ENCODE measurements around the gene ZNF550. TPM values are rescaled to one million over a fixed set of nuclear protein-coding genes. Genes with fewer than 3 reads are reported as not detected.
"Not testable (repeated sequence)": the region's sequence is repeated elsewhere in the genome, so short reads cannot be mapped to it uniquely, and the experiment has no call there.

The ZNF550 gene
- total RNA-seq, 8 experiments from 2014 or later, result 7.4 to 14.5 (median 12.0) TPM

DNA sequence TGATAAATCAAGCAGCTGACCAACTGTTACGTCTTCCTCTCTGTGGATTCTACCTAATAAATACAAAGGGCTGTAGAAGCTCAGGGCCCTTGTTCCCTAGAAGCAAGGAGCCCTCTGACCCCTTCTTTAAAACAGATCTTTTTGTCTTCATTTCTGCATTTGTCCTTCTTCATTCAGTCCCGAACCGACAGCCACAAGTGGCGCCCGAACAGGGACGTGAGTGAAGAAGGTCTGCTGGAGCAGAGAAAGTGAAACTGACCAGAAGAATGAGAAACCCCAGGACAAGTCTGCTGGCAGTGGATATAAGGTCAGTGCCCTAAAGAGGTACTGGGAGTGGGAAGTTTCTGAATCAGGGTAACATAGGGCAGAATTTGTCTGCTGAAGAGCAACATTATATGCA, 46.8 kb downstream of the ZNF550 start:
- H3K4me1 ChIP-seq (replicated peaks in 1 of 2), result no peaks in the 10 kb centered on the region
- no peak for ATAC-seq (replicated peaks in 6 of 8)
- no peak overlapping the region for H3K27ac ChIP-seq
- WGBS, 10 experiments, result 78 to 97% (median 85%) methylated on average over 2 to 6 of the region's 6 CpGs; no CpG with 5 or more reads in 5 of the 10 experiments
- H3K4me3 ChIP-seq, result no peak overlapping the region
- in situ Hi-C loops (cut with MboI; ENCODE audit: low pct_unique_long_range_greater_than_20kb in 2 of 9, low sequenced_read_pairs in 9 of 9, unreplicated experiment in 9 of 9), result no loop called here

DNA sequence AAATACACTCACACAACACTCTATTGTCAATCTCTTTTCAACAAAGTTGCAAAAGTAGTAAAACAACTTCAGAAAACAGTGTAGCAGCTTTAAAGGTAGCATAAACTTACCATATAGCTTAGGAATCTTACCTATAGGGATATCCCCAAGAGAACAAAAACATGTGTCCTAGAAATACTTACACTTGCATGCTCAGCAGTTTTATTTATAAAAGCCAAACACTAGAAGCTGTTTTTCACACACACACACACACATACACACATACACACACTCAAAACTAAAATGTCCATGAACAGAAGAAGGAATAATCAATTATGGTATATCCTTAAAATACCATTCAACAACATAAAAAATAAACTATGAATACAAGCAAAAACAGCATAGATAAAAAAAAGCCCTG, 48.2 kb downstream of the ZNF550 start:
- Histone ChIP-seq H3K27ac (no peak overlapping the region), H3K4me3 (no peak overlapping the region), H3K4me1 (replicated peaks in 1 of 2) (no peaks in the 10 kb centered on the region)
- in situ Hi-C loops (cut with MboI; ENCODE audit: low pct_unique_long_range_greater_than_20kb in 2 of 9, low sequenced_read_pairs in 9 of 9, unreplicated experiment in 9 of 9), result no loop called here
- no peak for ATAC-seq (replicated peaks in 6 of 8)

GRCh38 chr19:57506163-57506562, 53.5 kb downstream of the ZNF550 start:
- no peak for ATAC-seq (replicated peaks in 6 of 8)
- in situ Hi-C loops (cut with MboI; ENCODE audit: low pct_unique_long_range_greater_than_20kb in 2 of 9, low sequenced_read_pairs in 9 of 9, unreplicated experiment in 9 of 9), result no loop called here
- no peak overlapping the region for H3K27ac ChIP-seq
- H3K4me3 ChIP-seq, result no peak overlapping the region
- no peaks in the 10 kb centered on the region for H3K4me1 ChIP-seq (replicated peaks in 1 of 2)
- 40 to 100% (median 74%) methylated on average over 1 to 3 of the region's 4 CpGs; no CpG with 5 or more reads in 6 of the 10 experiments for WGBS, 10 experiments

- in situ Hi-C loops (cut with MboI; ENCODE audit: low pct_unique_long_range_greater_than_20kb in 2 of 9, low sequenced_read_pairs in 9 of 9, unreplicated experiment in 9 of 9); H3K27ac ChIP-seq; H3K4me1 ChIP-seq (replicated peaks in 1 of 2): not testable (repeated sequence)
- peak overlapping the region; percentile 22 to 37 (median 25) for H3K4me3 ChIP-seq
- ATAC-seq (replicated peaks in 6 of 8), result peak in 2 of 8 experiments; percentile 24 to 28
- WGBS, 10 experiments, result no CpG with 5 or more reads among the region's 4 CpGs
Observed at GRCh38 chr19:57500400-57500799, 59.3 kb downstream of the ZNF550 start.

DNA sequence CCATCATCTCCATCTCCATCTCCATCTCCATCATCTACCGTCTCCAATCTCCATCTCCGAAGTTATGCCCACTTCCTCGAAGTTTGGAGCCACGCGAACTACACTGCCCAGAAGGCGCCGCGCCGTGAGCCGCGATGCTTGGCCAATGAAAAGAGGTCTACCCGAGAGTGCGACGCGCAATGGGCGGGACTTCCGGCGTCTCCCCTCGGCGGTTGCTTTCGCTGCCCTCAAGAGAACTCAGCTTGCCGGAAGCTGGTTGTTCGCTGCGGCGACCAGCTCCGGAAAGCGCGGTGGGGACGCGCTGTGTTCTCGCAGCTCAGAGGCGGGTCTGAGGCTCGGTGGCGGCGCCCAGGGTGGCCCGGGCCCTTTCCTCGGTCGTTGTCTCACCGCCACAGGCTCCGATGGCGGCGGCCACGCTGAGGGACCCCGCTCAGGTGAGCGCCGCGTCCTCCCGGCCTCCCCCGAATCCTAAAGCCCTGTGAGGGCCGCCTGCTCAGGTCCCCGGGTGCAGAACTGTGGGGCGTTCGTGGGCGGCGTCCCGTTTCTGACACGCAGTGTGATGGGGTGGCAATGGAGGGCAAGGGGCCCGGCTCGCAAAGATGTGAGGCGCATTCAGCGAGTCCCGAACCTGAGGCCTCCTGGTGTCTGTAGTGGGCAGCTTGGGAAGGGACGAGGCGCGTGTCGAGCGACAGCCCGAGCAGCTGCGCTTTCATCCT, 59.8 kb downstream of the ZNF550 start, which contains the start of gene ZNF773:
ZNF773 (plus strand) TSS at position 259 of the 716 bp plus-strand sequence; CDS start at position 402, 143 bp downstream.
- H3K4me1 ChIP-seq (replicated peaks in 1 of 2); in situ Hi-C loops (cut with MboI; ENCODE audit: low pct_unique_long_range_greater_than_20kb in 2 of 9, low sequenced_read_pairs in 9 of 9, unreplicated experiment in 9 of 9): not testable (repeated sequence)
- Histone ChIP-seq H3K4me3 (peak within 1 kb of the TSS; percentile 73 to 100 (median 98)), H3K27ac (peak within 1 kb of the TSS; percentile 94 to 96)
- ATAC-seq (replicated peaks in 6 of 8), result peak; percentile 96 to 100 (median 100)
- WGBS, 10 experiments, result 0 to 24% (median 3%) methylated on average over 2 to 12 of the region's 69 CpGs; no CpG with 5 or more reads in 2 of the 10 experiments

GRCh38 chr19:57499332-57499679, 60.4 kb downstream of the ZNF550 start:
- H3K4me3 ChIP-seq, result peak overlapping the region in 3 of 5 donors; percentile 73 to 100 (median 98)
- in situ Hi-C loops (cut with MboI; ENCODE audit: low pct_unique_long_range_greater_than_20kb in 2 of 9, low sequenced_read_pairs in 9 of 9, unreplicated experiment in 9 of 9); ATAC-seq (replicated peaks in 6 of 8); H3K4me1 ChIP-seq (replicated peaks in 1 of 2); H3K27ac ChIP-seq: not testable (repeated sequence)

GRCh38 chr19:57488299-57488644, 71.4 kb downstream of the ZNF550 start:
- in situ Hi-C loops (cut with MboI; ENCODE audit: low pct_unique_long_range_greater_than_20kb in 2 of 9, low sequenced_read_pairs in 9 of 9, unreplicated experiment in 9 of 9), result not testable (repeated sequence)

DNA sequence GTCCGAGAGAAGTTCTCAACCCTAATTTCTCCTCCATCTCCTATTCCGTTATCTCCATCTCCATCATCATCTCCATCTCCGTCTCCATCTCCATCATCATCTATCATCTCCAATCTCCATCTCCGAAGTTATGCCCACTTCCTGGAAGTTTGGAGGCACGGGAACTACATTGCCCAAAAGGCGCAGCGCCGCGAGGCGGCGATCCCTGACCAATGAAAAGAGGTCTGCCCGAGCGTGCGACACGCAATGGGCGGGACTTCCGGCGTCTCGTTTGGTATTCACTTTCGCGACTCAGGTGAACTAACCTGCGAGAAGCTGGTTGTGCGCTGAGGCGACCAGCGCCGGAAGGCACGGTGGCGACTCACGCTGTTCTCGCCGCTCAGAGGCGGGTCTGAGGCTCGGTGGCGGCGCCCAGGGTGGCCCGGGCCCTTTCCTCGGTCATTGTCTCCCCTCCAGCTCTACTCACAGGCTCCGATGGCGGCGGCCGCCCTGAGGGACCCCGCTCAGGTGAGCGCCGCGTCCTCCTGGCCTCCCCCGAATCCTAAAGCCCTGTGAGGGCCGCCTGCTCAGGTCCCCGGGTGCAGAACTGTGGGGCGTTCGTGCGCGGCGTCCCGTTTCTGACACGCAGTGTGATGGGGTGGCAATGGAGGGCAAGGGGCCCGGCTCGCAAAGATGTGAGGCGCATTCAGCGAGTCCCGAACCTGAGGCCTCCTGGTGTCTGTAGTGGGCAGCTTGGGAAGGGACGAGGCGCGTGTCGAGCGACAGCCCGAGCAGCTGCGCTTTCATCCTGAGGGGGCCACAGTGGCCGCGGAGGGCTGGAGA, 72.0 kb downstream of the ZNF550 start, which contains the start of gene ZNF419:
ZNF419 (plus strand) TSS at position 274 of the 822 bp plus-strand sequence; CDS start at position 475, 201 bp downstream.
- Histone ChIP-seq H3K4me3 (peak within 1 kb of the TSS; percentile 80 to 100 (median 98)), H3K27ac (peak within 1 kb of the TSS in 1 of 2 donors; percentile 68)
- H3K4me1 ChIP-seq (replicated peaks in 1 of 2); in situ Hi-C loops (cut with MboI; ENCODE audit: low pct_unique_long_range_greater_than_20kb in 2 of 9, low sequenced_read_pairs in 9 of 9, unreplicated experiment in 9 of 9): not testable (repeated sequence)
- 0 to 40% (median 13%) methylated on average over 1 to 14 of the region's 69 CpGs; no CpG with 5 or more reads in 1 of the 10 experiments for WGBS, 10 experiments
- ATAC-seq (replicated peaks in 6 of 8), result peak; percentile 96 to 99 (median 99)

More at GRCh38 chr19:57488299-57488644, 71.4 kb downstream of the ZNF550 start:
- not testable (repeated sequence) for H3K4me1 ChIP-seq (replicated peaks in 1 of 2); H3K27ac ChIP-seq
- peak in 3 of 8 experiments; percentile 4 to 38 (median 37) for ATAC-seq (replicated peaks in 6 of 8)
- H3K4me3 ChIP-seq, result peak overlapping the region in 4 of 5 donors; percentile 17 to 30 (median 18)
- WGBS, 10 experiments, result no CpG with 5 or more reads among the region's 1 CpG

Other genes starting within 250 kb of the ZNF550 start
- gene ZNF543, start 239.4 kb downstream of the ZNF550 start, total RNA-seq, result 10 to 100 TPM in 4 of 8 experiments, 1 to 10 TPM in 4; 6.2 to 13.8 (median 10.1) TPM
- 10 to 100 TPM in 5 of 8 experiments, 1 to 10 TPM in 3; 5.7 to 12.0 (median 10.7) TPM for gene ZNF304, start 208.6 kb downstream of the ZNF550 start, total RNA-seq
- gene TRAPPC2B, start 196.3 kb downstream of the ZNF550 start, total RNA-seq, result 10 to 100 TPM; 10.3 to 33.5 (median 24.1) TPM
- gene ZNF547, start 196.3 kb downstream of the ZNF550 start, total RNA-seq, result 1 to 10 TPM; 3.8 to 6.9 (median 5.8) TPM
- 10 to 100 TPM in 7 of 8 experiments, 1 to 10 TPM in 1; 9.9 to 35.5 (median 25.4) TPM for gene ZNF548, start 170.0 kb downstream of the ZNF550 start, total RNA-seq
- gene ZNF17, start 148.7 kb downstream of the ZNF550 start, total RNA-seq, result 10 to 100 TPM in 7 of 8 experiments, 1 to 10 TPM in 1; 7.8 to 21.6 (median 11.9) TPM
- gene ZNF749, start 124.5 kb downstream of the ZNF550 start, total RNA-seq, result 10 to 100 TPM; 10.1 to 24.0 (median 13.8) TPM
- 1 to 10 TPM in 7 of 8 experiments, under 1 TPM in 1; 0.92 to 4.2 (median 1.7) TPM for gene VN1R1, start 102.7 kb downstream of the ZNF550 start, total RNA-seq
- 10 to 100 TPM in 7 of 8 experiments, 1 to 10 TPM in 1; 7.4 to 33.0 (median 19.7) TPM for gene ZNF772, start 82.3 kb downstream of the ZNF550 start, total RNA-seq
- gene ZNF419, start 72.1 kb downstream of the ZNF550 start, total RNA-seq, result 10 to 100 TPM; 12.4 to 18.6 (median 13.1) TPM
- gene ZNF773, start 59.9 kb downstream of the ZNF550 start, total RNA-seq, result 10 to 100 TPM in 5 of 8 experiments, 1 to 10 TPM in 3; 6.3 to 17.9 (median 10.9) TPM
- 10 to 100 TPM in 1 of 8 experiments, 1 to 10 TPM in 7; 5.4 to 11.9 (median 7.9) TPM for gene ZNF549, start 32.5 kb downstream of the ZNF550 start, total RNA-seq
- 10 to 100 TPM in 1 of 8 experiments, 1 to 10 TPM in 7; 4.7 to 10.8 (median 7.3) TPM for gene ZNF416, start 19.0 kb upstream of the ZNF550 start, total RNA-seq
- 10 to 100 TPM in 4 of 8 experiments, 1 to 10 TPM in 4; 3.0 to 19.2 (median 9.4) TPM for gene ZIK1, start 24.3 kb upstream of the ZNF550 start, total RNA-seq
- 1 to 10 TPM; 2.4 to 6.6 (median 3.5) TPM for gene ZNF530, start 40.0 kb upstream of the ZNF550 start, total RNA-seq
- gene ZNF134, start 54.4 kb upstream of the ZNF550 start, total RNA-seq, result 10 to 100 TPM; 10.5 to 22.4 (median 18.5) TPM
- 10 to 100 TPM; 10.2 to 28.1 (median 19.6) TPM for gene ZNF211, start 73.3 kb upstream of the ZNF550 start, total RNA-seq
- under 1 TPM in 2 of 8 experiments, not detected in 6; 0.14 to 0.15 TPM for gene ZSCAN4, start 109.1 kb upstream of the ZNF550 start, total RNA-seq
- gene ZNF551, start 122.1 kb upstream of the ZNF550 start, total RNA-seq, result 10 to 100 TPM in 3 of 8 experiments, 1 to 10 TPM in 5; 4.7 to 15.2 (median 7.8) TPM
- 1 to 10 TPM in 6 of 8 experiments, under 1 TPM in 2; 0.73 to 7.2 (median 1.7) TPM for gene ZNF154, start 149.3 kb upstream of the ZNF550 start, total RNA-seq
- gene ZNF671, start 167.8 kb upstream of the ZNF550 start, total RNA-seq, result 10 to 100 TPM in 1 of 8 experiments, 1 to 10 TPM in 7; 1.7 to 11.4 (median 4.1) TPM
- gene ZNF776, start 187.0 kb upstream of the ZNF550 start, total RNA-seq, result 10 to 100 TPM in 7 of 8 experiments, 1 to 10 TPM in 1; 9.8 to 28.0 (median 15.7) TPM
- 10 to 100 TPM in 7 of 8 experiments, 1 to 10 TPM in 1; 8.6 to 27.4 (median 16.2) TPM for gene ZNF586, start 209.8 kb upstream of the ZNF550 start, total RNA-seq